Frontal cortex (tissue), 4 donors: Measurements from ENCODE around the gene TMEM215. TPM values are rescaled to one million over a fixed set of nuclear protein-coding genes. Genes with fewer than 3 reads are reported as not detected.

Experiments
- DNase-seq, 2 donors: peaks; one replicate each; pipeline ENCODE4 v3.0.0; 2012; ENCODE audit warnings: low spot score in 2 of 2
- FAIRE-seq: peaks from 2 replicates; lab custom pipeline; 2012; peaks lifted over from hg19 to GRCh38; lab: Jason Lieb, UNC
- small RNA-seq: library from RNA; depleted of rRNA; stranded (forward); fragments of <200 nt; gene quantifications from one replicate; pipeline ENCODE3, GENCODE V24; 2014
- total RNA-seq: library from RNA; depleted of rRNA; stranded (reverse); fragments of >200 nt; gene quantifications from one replicate; pipeline ENCODE4 v1.2.3, GENCODE V29; 2014
- donor health status: control.
- donor health status: control.
- donor health status: control.

TMEM215 gene
- total RNA-seq, 1 donor from 2014 or later, result 0.82 TPM

GRCh38 chr9:32828861-32829260 lies 45.5 kb downstream of the TMEM215 start:
- DNase-seq (no peak), FAIRE-seq (no peak)

GRCh38 chr9:32832346-32832745 lies 49.0 kb downstream of the TMEM215 start:
- no peak for FAIRE-seq
- no peak for DNase-seq

Small RNA genes within 50 kb of the gene (small RNA-seq; reads per million reads assigned to genes)
- gene RF00019, result not detected

Other genes with a start within 250 kb of the TMEM215 start
- gene SMIM27, start 231.2 kb upstream of the TMEM215 start, total RNA-seq, result 3.3 TPM
- gene TOPORS, start 231.0 kb upstream of the TMEM215 start, total RNA-seq, result 59.1 TPM
- 44.8 TPM for gene NDUFB6, start 210.4 kb upstream of the TMEM215 start, total RNA-seq
- under 0.01 TPM for gene TAF1L, start 147.9 kb upstream of the TMEM215 start, total RNA-seq
- 27.3 TPM for gene APTX, start 218.1 kb downstream of the TMEM215 start, total RNA-seq
- 250 TPM for gene DNAJA1, start 241.7 kb downstream of the TMEM215 start, total RNA-seq